Karpas-422 (cell line): ENCODE results near the gene MAP2K4. TPM values are rescaled to one million over a fixed set of nuclear protein-coding genes. Genes with fewer than 3 reads are reported as not detected.

Source experiments
- small RNA-seq: library from RNA; depleted of rRNA; stranded (forward); fragments of <200 nt; gene quantifications from one replicate; pipeline ENCODE3, GENCODE V24; 2014
- total RNA-seq: library from RNA; depleted of rRNA; stranded (reverse); fragments of >200 nt; shearing (Covaris generic); gene quantifications from 2 replicates; pipeline ENCODE4 v1.2.3, GENCODE V29; 2014; ENCODE audit warnings: low replicate concordance; rRNA removed

MAP2K4 gene
- total RNA-seq, 1 experiment from 2014 or later, result 29.7 TPM

Small RNAs within 50 kb of the gene (small RNA-seq; reads per million reads assigned to genes)
- gene MIR744 (39.7 reads per million, percentile 98 among the genes with 10 or more reads in this experiment), gene RNU11-2P (not detected)

Other genes with a start within 250 kb of the MAP2K4 start
- 13.9 and 15.4 TPM in 2 replicates for gene ZNF18, start 23.4 kb upstream of the MAP2K4 start, total RNA-seq